GM12865 (cell line): ENCODE results near the gene NPC1.
A peak's percentile ranks its signal among the peaks of the same experiment; 100 is the strongest.

Experiments used
- DNase-seq: peaks from one replicate; pipeline ENCODE4 v3.0.0; 2010; ENCODE audit warnings: low read depth
- H3K4me3 ChIP-seq: 2 replicates; pipeline ENCODE4 v1.5.1; 2011; ENCODE audit warnings: mild to moderate bottlenecking, low read depth, low read length, control low read depth
- TF ChIP-seq, protein P1 (sequence below): IDR thresholded peaks from 2 replicates; pipeline ENCODE4 v1.5.1; 2011; ENCODE audit warnings: low read length, control low read depth, low read depth, inconsistent platforms; ENCODE audit not compliant: insufficient read depth; ENCODE audit errors: missing control alignments

Gene NPC1

DNA sequence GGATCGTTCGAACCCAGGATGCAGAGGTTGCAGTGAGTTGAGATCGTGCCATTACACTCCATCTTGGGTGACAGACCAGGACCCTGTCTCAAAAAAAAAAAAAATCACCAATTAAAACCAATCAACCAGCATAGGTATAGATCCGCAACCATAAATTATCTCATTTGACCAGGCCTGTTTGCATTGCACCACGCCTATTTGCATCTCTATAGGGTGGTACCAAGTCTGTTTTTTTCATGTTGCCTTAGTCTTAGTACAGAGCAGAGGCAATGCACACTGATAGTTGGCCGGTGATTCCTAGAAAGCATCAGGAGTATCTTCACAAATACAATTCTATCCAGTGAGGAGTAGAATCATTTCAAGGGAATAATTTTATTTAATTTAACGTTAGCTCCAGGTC is 9.3 kb upstream of the NPC1 start:
- DNase-seq: no peak
- TF ChIP-seq, protein P1, sequence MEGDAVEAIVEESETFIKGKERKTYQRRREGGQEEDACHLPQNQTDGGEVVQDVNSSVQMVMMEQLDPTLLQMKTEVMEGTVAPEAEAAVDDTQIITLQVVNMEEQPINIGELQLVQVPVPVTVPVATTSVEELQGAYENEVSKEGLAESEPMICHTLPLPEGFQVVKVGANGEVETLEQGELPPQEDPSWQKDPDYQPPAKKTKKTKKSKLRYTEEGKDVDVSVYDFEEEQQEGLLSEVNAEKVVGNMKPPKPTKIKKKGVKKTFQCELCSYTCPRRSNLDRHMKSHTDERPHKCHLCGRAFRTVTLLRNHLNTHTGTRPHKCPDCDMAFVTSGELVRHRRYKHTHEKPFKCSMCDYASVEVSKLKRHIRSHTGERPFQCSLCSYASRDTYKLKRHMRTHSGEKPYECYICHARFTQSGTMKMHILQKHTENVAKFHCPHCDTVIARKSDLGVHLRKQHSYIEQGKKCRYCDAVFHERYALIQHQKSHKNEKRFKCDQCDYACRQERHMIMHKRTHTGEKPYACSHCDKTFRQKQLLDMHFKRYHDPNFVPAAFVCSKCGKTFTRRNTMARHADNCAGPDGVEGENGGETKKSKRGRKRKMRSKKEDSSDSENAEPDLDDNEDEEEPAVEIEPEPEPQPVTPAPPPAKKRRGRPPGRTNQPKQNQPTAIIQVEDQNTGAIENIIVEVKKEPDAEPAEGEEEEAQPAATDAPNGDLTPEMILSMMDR: no peak
- H3K4me3 ChIP-seq: no peak overlapping the region

DNA sequence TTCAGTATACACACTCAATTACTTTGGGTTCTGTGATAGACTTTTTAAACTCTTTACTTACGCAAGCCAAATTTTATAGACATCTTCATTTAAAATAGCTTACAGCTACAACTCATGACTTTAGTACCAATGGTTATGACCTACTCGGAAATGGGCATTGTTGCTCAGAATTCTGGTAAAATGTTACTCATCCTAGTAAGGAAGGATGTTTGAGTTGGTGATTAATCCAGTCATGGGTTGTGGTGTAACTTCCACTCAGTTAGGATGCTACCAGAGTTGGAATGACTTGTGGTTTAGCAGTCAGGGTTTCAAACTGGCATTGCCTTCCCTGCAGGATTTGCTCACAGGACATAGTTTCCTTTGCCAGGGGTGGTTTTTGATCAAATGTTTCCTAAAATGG is 7.4 kb upstream of the NPC1 start:
- DNase-seq: no peak
- H3K4me3 ChIP-seq: no peak overlapping the region
- TF ChIP-seq, protein P1: no peak

DNA sequence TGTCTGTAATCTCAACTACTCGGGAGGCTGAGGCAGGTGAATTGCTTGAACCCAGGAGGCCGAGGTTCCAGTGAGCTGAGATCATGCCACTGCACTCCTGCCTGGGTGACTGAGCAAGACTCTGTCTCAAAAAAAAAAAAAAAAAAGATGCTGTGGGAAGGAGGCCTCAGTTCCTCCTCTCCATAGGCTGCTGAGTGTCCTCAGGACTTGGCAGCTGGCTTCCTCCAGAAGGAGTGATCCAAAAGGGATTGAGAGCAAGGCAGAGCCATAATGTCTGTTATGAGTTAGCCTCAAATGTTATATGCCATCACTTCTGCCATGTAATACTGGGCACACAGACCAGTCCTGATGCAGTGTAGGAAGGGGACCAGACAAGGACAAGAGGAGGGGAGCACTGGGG is 6.6 kb upstream of the NPC1 start:
- H3K4me3 ChIP-seq: no peak overlapping the region
- TF ChIP-seq, protein P1: no peak

DNA sequence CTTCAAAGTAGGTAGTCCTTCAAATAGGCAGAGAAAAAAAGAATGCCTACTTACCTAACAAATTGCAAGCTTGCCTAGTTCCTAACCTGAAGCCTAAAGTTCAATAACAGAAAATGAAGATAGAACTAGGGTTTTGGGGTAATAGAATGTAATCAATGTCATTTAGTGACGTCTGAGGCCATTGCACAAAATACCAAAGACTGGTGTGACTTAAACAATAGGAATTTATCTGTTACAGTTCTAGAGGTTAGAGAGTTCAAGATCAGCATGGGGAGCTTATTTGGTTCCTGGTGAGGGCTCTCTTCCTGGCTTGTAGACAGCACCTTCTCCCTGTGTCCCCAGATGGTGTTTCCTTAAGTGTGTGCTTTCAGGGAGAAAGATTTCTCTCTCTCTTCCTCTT is 4.7 kb upstream of the NPC1 start:
- DNase-seq: no peak
- no peak overlapping the region for H3K4me3 ChIP-seq
- TF ChIP-seq, protein P1: no peak

More for the DNA sequence above, 6.6 kb upstream of the NPC1 start:
- DNase-seq: no peak

DNA sequence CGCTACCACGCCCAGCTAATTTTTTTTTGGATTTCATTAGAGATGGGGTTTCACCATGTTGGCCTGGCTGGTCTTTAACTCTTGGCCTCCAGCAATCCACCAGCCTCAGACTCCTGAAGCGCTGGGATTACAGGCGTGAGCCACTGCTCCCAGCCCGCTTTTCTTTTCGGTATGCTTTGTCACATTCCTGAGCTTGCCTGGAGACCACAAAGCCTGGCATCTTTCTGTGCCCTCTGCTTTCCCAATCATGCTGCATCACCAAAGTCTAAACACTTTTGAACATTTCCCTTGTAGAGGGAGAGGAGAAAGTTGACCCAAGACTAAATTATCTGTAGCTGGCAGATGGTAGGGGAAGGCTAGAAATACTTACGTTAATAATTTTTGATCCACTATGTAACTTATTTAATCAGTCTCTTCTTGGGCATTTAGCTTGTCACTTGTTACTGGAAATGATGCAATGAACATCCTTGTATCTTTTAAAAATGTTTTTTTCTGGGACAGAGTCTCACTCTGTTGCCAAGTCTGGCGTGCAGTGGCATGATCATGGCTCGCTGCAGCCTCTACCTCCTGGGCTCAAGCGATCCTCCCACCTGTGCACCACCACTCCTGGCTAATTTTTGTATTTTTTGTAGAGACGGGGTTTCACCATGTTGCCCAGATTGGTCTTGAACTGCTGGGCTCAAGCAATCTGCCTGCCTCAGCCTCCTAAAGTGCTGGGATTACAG is 2.7 kb upstream of the NPC1 start:
- H3K4me3 ChIP-seq: no peak overlapping the region
- TF ChIP-seq, protein P1: no peak
- DNase-seq: no peak

DNA sequence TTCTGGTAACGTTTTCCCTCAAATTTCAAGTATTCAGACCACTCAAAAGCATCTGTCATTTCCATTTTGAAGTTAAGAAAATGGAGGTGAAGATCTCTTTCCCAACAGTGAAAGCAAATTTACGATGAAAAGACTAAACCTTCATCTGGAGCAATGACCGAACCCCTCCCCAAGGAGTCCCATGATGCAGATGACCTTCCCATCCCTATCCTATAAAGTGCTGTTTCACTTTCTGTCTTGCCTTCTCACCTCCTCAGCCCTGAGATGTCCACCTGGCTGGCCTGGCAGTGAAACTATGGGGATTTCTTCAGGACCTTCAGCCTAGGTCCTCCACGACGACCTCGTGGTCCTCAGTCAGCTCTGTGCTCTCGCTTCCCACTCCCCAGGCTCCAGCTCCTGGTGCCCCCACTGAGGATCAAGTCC is 925 bp upstream of the NPC1 start:
- peak overlapping the region; percentile 100 for H3K4me3 ChIP-seq
- peak; percentile 8 for DNase-seq

More for the DNA sequence above, 925 bp upstream of the NPC1 start:
- TF ChIP-seq, protein P1: no peak
